WTC11 (cell line): ENCODE data around the gene CBLB. TPM values are rescaled to one million over a fixed set of nuclear protein-coding genes. Genes with fewer than 3 reads are reported as not detected.

Source experiments
- ATAC-seq: fragments of 200-7000 bp; cut with Tn5 transposase; 2 replicates; pipeline ENCODE4 v1.10.0; 2021; ENCODE audit warnings: mild to moderate bottlenecking, moderate library complexity
- CTCF ChIA-PET: fragments of 300-600 bp; sonication (Branson Sonifier 250); formaldehyde crosslinking; loops from one replicate; lab custom pipeline; 2021; ENCODE audit warnings: antibody characterized with exemption; lab: Charles Lee
- POLR2A ChIA-PET: fragments of 350-600 bp; sonication (Branson Sonifier 250); formaldehyde crosslinking; loops from one replicate; lab custom pipeline; 2021; ENCODE audit warnings: antibody characterized with exemption; lab: Charles Lee
- DNase-seq: peaks from one replicate; pipeline ENCODE4 v3.0.0; 2021; ENCODE audit warnings: low spot score
- H3K27ac Mint-ChIP-seq: 2 replicates; pipeline ENCODE4 v1.8.0; 2021; ENCODE audit warnings: mixed read lengths
- H3K27me3 Mint-ChIP-seq: 2 replicates; pipeline ENCODE4 v1.8.0; 2021; ENCODE audit warnings: low read depth, mild to moderate bottlenecking, moderate library complexity, mixed read lengths
- H3K36me3 Mint-ChIP-seq: 2 replicates; pipeline ENCODE4 v1.8.0; 2021; ENCODE audit warnings: mixed read lengths
- H3K4me1 Mint-ChIP-seq: 2 replicates; pipeline ENCODE4 v1.8.0; 2022; ENCODE audit warnings: mixed read lengths
- H3K4me3 Mint-ChIP-seq: 2 replicates; pipeline ENCODE4 v1.8.0; 2021; ENCODE audit warnings: mild to moderate bottlenecking, moderate library complexity, mixed read lengths
- H3K9me3 Mint-ChIP-seq: 2 replicates; pipeline ENCODE4 v1.8.0; 2021; ENCODE audit warnings: mixed read lengths
- FOXJ3 ChIP-seq: sonication (generic); formaldehyde crosslinking; IDR thresholded peaks from 2 replicates; pipeline ENCODE4 v1.9.0; 2021; ENCODE audit warnings: missing genetic modification reagents, mild to moderate bottlenecking, borderline replicate concordance
- HMGA2 ChIP-seq: fragments of 250-450 bp; sonication (Bioruptor Pico); IDR thresholded peaks from 2 replicates; pipeline ENCODE4 v1.4.0; 2021; ENCODE audit warnings: mild to moderate bottlenecking, moderate library complexity
- JAZF1 ChIP-seq: fragments of 250-450 bp; sonication (Bioruptor Pico); IDR thresholded peaks from 2 replicates; pipeline ENCODE4 v1.9.0; 2021; ENCODE audit warnings: moderate library complexity, mild to moderate bottlenecking, inconsistent platforms
- JUN ChIP-seq: sonication (generic); formaldehyde crosslinking; IDR thresholded peaks from 2 replicates; pipeline ENCODE4 v1.8.0; 2023; ENCODE audit warnings: mild to moderate bottlenecking, missing genetic modification reagents
- NR1H2 ChIP-seq: sonication (generic); formaldehyde crosslinking; IDR thresholded peaks from 2 replicates; pipeline ENCODE4 v1.9.0; 2021; ENCODE audit warnings: mild to moderate bottlenecking, moderate library complexity, missing genetic modification reagents
- NR3C1 ChIP-seq: sonication (generic); formaldehyde crosslinking; conservative IDR thresholded peaks from 2 replicates; pipeline ENCODE4 v1.8.1; 2023; ENCODE audit warnings: low read depth, mild to moderate bottlenecking, missing genetic modification reagents
- RELA ChIP-seq: sonication (generic); formaldehyde crosslinking; IDR thresholded peaks from 2 replicates; pipeline ENCODE4 v1.8.1; 2022; ENCODE audit warnings: missing genetic modification reagents, mild to moderate bottlenecking, borderline replicate concordance
- ZNF232 ChIP-seq: sonication (generic); formaldehyde crosslinking; IDR thresholded peaks from 2 replicates; pipeline ENCODE4 v1.8.0; 2022; ENCODE audit warnings: mild to moderate bottlenecking, missing genetic modification reagents
- ZNF263 ChIP-seq: sonication (generic); formaldehyde crosslinking; IDR thresholded peaks from 2 replicates; pipeline ENCODE4 v1.8.1; 2022; ENCODE audit warnings: low read depth, mild to moderate bottlenecking, moderate library complexity, missing genetic modification reagents
- ZNF423 ChIP-seq: fragments of 250-450 bp; sonication (Bioruptor Pico); IDR thresholded peaks from 2 replicates; pipeline ENCODE4 v2.1.2; 2022; ENCODE audit warnings: mild to moderate bottlenecking, moderate library complexity
- total RNA-seq: library from RNA; stranded (reverse); gene quantifications from 3 replicates; pipeline ENCODE4 v1.2.3, GENCODE V29; 2021
- TF ChIP-seq, protein P1 (sequence below): sonication (generic); formaldehyde crosslinking; conservative IDR thresholded peaks from 2 replicates; pipeline ENCODE4 v1.8.1; 2023; ENCODE audit warnings: mild to moderate bottlenecking, low read depth, missing genetic modification reagents, moderate library complexity
- TF ChIP-seq, protein P2 (sequence below): sonication (generic); formaldehyde crosslinking; IDR thresholded peaks from 2 replicates; pipeline ENCODE4 v1.8.1; 2022; ENCODE audit warnings: missing genetic modification reagents, borderline replicate concordance
- TF ChIP-seq, protein P3 (sequence below): sonication (generic); formaldehyde crosslinking; IDR thresholded peaks from 2 replicates; pipeline ENCODE4 v1.8.1; 2023; ENCODE audit warnings: mild to moderate bottlenecking, moderate library complexity, missing genetic modification reagents
- TF ChIP-seq, protein P4 (sequence below): fragments of 250-450 bp; sonication (Bioruptor Pico); IDR thresholded peaks from 2 replicates; pipeline ENCODE4 v1.8.0; 2021; ENCODE audit warnings: mild to moderate bottlenecking
- TF ChIP-seq, protein P5 (sequence below): fragments of 250-450 bp; sonication (Bioruptor Pico); IDR thresholded peaks from 2 replicates; pipeline ENCODE4 v1.9.0; 2021; ENCODE audit warnings: mild to moderate bottlenecking
- TF ChIP-seq, protein P6 (sequence below): sonication (generic); formaldehyde crosslinking; IDR thresholded peaks from 2 replicates; pipeline ENCODE4 v1.8.0; 2022; ENCODE audit warnings: missing genetic modification reagents
- TF ChIP-seq, protein P7 (sequence below): sonication (generic); formaldehyde crosslinking; IDR thresholded peaks from 2 replicates; pipeline ENCODE4 v1.8.1; 2022; ENCODE audit warnings: low read depth, mild to moderate bottlenecking, moderate library complexity, missing genetic modification reagents, borderline replicate concordance

The CBLB gene
- total RNA-seq, 1 experiment from 2014 or later = 19.8 TPM

DNA sequence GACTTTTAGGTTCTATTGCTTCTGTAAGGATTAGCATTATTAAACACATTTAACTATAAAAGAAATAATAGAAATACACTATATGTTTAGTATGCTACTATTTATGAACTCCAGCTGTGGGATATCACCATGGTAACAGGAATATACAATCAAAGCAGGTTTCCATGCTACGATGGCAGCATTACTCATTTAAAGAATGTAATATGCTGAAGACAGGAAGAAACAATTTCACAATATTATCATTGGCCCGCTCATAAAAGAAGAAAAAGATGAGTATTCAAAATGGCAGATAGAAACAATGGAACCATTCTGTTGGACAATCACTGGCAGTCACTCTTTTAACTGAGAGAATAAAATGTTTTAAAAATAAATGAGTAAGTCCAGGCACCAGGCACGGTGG is 153.4 kb downstream of the CBLB start:
- H3K9me3 Mint-ChIP-seq = peaks cover 5% of the 10 kb centered on the region
- TF ChIP-seq NR1H2 (CRISPR knock-in tag) (no peak), RELA (CRISPR knock-in tag) (no peak), FOXJ3 (CRISPR knock-in tag) (no peak), JUN (CRISPR knock-in tag) (no peak), ZNF423 (CRISPR knock-in tag) (no peak), HMGA2 (no peak)
- TF ChIP-seq, protein P1, sequence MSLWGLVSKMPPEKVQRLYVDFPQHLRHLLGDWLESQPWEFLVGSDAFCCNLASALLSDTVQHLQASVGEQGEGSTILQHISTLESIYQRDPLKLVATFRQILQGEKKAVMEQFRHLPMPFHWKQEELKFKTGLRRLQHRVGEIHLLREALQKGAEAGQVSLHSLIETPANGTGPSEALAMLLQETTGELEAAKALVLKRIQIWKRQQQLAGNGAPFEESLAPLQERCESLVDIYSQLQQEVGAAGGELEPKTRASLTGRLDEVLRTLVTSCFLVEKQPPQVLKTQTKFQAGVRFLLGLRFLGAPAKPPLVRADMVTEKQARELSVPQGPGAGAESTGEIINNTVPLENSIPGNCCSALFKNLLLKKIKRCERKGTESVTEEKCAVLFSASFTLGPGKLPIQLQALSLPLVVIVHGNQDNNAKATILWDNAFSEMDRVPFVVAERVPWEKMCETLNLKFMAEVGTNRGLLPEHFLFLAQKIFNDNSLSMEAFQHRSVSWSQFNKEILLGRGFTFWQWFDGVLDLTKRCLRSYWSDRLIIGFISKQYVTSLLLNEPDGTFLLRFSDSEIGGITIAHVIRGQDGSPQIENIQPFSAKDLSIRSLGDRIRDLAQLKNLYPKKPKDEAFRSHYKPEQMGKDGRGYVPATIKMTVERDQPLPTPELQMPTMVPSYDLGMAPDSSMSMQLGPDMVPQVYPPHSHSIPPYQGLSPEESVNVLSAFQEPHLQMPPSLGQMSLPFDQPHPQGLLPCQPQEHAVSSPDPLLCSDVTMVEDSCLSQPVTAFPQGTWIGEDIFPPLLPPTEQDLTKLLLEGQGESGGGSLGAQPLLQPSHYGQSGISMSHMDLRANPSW (CRISPR knock-in tag) = no peak
- TF ChIP-seq, protein P2, sequence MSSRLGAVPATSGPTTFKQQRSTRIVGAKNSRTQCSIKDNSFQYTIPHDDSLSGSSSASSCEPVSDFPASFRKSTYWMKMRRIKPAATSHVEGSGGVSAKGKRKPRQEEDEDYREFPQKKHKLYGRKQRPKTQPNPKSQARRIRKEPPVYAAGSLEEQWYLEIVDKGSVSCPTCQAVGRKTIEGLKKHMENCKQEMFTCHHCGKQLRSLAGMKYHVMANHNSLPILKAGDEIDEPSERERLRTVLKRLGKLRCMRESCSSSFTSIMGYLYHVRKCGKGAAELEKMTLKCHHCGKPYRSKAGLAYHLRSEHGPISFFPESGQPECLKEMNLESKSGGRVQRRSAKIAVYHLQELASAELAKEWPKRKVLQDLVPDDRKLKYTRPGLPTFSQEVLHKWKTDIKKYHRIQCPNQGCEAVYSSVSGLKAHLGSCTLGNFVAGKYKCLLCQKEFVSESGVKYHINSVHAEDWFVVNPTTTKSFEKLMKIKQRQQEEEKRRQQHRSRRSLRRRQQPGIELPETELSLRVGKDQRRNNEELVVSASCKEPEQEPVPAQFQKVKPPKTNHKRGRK (CRISPR knock-in tag) = no peak
- TF ChIP-seq, protein P3, sequence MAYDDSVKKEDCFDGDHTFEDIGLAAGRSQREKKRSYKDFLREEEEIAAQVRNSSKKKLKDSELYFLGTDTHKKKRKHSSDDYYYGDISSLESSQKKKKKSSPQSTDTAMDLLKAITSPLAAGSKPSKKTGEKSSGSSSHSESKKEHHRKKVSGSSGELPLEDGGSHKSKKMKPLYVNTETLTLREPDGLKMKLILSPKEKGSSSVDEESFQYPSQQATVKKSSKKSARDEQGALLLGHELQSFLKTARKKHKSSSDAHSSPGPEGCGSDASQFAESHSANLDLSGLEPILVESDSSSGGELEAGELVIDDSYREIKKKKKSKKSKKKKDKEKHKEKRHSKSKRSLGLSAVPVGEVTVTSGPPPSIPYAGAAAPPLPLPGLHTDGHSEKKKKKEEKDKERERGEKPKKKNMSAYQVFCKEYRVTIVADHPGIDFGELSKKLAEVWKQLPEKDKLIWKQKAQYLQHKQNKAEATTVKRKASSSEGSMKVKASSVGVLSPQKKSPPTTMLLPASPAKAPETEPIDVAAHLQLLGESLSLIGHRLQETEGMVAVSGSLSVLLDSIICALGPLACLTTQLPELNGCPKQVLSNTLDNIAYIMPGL (CRISPR knock-in tag) = no peak
- no peak overlapping the region for H3K27ac Mint-ChIP-seq
- no peak overlapping the region for H3K4me3 Mint-ChIP-seq
- ChIA-PET CTCF (no interaction called here), POLR2A (no interaction called here)
- H3K27me3 Mint-ChIP-seq = no peaks in the 10 kb centered on the region
- DNase-seq (no peak), ATAC-seq (no peak)
- H3K4me1 Mint-ChIP-seq = peaks cover 7% of the 10 kb centered on the region
- H3K36me3 Mint-ChIP-seq = peaks cover 23% of the 10 kb centered on the region

DNA sequence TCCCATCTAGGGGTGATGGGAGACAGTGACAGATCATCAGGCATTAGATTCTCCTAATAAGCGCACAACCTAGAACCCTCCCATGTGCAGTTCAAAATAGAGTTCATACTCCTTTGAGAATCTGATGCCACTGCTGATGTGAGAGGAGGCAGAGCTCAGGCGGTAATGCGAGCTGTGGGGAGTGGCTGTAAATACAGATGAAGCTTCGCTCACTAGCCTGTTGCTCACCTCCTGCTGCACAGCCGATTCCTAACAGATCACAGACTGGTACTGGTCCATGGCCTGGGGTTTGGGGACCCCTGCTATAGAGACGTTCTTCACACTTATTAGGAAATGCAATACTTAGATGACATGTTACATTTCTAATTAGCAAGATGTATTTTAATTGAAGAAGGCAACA is 154.4 kb downstream of the CBLB start:
- Mint-ChIP-seq H3K36me3 (peaks cover 25% of the 10 kb centered on the region), H3K27ac (peak overlapping the region; percentile 45; the same call in 1 of the 2 replicates), H3K27me3 (no peaks in the 10 kb centered on the region), H3K4me1 (peaks cover 7% of the 10 kb centered on the region), H3K4me3 (no peak overlapping the region), H3K9me3 (peaks cover 11% of the 10 kb centered on the region)
- DNase-seq = no peak
- ATAC-seq = peak; percentile 39; the same call in 1 of the 2 replicates
- ChIA-PET POLR2A (no interaction called here), CTCF (no interaction called here)
- no peak for TF ChIP-seq JAZF1
- TF ChIP-seq, protein P4, sequence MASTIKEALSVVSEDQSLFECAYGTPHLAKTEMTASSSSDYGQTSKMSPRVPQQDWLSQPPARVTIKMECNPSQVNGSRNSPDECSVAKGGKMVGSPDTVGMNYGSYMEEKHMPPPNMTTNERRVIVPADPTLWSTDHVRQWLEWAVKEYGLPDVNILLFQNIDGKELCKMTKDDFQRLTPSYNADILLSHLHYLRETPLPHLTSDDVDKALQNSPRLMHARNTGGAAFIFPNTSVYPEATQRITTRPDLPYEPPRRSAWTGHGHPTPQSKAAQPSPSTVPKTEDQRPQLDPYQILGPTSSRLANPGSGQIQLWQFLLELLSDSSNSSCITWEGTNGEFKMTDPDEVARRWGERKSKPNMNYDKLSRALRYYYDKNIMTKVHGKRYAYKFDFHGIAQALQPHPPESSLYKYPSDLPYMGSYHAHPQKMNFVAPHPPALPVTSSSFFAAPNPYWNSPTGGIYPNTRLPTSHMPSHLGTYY (CRISPR knock-in tag) = no peak
- TF ChIP-seq, protein P5, sequence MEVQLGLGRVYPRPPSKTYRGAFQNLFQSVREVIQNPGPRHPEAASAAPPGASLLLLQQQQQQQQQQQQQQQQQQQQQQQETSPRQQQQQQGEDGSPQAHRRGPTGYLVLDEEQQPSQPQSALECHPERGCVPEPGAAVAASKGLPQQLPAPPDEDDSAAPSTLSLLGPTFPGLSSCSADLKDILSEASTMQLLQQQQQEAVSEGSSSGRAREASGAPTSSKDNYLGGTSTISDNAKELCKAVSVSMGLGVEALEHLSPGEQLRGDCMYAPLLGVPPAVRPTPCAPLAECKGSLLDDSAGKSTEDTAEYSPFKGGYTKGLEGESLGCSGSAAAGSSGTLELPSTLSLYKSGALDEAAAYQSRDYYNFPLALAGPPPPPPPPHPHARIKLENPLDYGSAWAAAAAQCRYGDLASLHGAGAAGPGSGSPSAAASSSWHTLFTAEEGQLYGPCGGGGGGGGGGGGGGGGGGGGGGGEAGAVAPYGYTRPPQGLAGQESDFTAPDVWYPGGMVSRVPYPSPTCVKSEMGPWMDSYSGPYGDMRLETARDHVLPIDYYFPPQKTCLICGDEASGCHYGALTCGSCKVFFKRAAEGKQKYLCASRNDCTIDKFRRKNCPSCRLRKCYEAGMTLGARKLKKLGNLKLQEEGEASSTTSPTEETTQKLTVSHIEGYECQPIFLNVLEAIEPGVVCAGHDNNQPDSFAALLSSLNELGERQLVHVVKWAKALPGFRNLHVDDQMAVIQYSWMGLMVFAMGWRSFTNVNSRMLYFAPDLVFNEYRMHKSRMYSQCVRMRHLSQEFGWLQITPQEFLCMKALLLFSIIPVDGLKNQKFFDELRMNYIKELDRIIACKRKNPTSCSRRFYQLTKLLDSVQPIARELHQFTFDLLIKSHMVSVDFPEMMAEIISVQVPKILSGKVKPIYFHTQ (CRISPR knock-in tag) = no peak

DNA sequence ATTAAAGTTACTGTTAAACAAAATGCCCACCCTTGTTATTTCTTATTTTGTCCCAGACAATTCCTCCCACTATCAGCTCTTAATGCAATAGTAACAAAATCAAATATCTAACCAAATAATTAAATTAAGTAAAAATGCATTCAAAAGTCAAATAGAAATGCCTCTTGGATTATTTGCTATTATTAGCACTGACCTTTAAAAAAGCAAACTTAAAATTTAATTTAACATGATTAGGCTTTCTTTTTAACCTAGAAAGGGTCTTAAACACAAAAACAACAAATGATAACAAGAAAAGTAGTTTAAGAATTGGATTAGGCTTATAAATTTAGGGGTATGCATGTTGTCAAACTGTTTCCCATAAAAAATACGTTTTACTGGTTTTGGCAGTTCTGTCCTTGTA is 159.8 kb downstream of the CBLB start:
- H3K9me3 Mint-ChIP-seq = peaks cover 6% of the 10 kb centered on the region
- H3K27me3 Mint-ChIP-seq = no peaks in the 10 kb centered on the region
- no peaks in the 10 kb centered on the region for H3K4me1 Mint-ChIP-seq
- H3K27ac Mint-ChIP-seq = no peak overlapping the region
- POLR2A ChIA-PET = no interaction called here
- DNase-seq (no peak), ATAC-seq (no peak)
- peaks cover 14% of the 10 kb centered on the region for H3K36me3 Mint-ChIP-seq
- CTCF ChIA-PET = no interaction called here
- H3K4me3 Mint-ChIP-seq = no peak overlapping the region
- TF ChIP-seq HMGA2 (no peak), NR3C1 (CRISPR knock-in tag) (no peak), ZNF232 (CRISPR knock-in tag) (no peak), ZNF263 (no peak)
- TF ChIP-seq, protein P6, sequence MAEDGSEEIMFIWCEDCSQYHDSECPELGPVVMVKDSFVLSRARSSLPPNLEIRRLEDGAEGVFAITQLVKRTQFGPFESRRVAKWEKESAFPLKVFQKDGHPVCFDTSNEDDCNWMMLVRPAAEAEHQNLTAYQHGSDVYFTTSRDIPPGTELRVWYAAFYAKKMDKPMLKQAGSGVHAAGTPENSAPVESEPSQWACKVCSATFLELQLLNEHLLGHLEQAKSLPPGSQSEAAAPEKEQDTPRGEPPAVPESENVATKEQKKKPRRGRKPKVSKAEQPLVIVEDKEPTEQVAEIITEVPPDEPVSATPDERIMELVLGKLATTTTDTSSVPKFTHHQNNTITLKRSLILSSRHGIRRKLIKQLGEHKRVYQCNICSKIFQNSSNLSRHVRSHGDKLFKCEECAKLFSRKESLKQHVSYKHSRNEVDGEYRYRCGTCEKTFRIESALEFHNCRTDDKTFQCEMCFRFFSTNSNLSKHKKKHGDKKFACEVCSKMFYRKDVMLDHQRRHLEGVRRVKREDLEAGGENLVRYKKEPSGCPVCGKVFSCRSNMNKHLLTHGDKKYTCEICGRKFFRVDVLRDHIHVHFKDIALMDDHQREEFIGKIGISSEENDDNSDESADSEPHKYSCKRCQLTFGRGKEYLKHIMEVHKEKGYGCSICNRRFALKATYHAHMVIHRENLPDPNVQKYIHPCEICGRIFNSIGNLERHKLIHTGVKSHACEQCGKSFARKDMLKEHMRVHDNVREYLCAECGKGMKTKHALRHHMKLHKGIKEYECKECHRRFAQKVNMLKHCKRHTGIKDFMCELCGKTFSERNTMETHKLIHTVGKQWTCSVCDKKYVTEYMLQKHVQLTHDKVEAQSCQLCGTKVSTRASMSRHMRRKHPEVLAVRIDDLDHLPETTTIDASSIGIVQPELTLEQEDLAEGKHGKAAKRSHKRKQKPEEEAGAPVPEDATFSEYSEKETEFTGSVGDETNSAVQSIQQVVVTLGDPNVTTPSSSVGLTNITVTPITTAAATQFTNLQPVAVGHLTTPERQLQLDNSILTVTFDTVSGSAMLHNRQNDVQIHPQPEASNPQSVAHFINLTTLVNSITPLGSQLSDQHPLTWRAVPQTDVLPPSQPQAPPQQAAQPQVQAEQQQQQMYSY (CRISPR knock-in tag) = no peak
- TF ChIP-seq, protein P7, sequence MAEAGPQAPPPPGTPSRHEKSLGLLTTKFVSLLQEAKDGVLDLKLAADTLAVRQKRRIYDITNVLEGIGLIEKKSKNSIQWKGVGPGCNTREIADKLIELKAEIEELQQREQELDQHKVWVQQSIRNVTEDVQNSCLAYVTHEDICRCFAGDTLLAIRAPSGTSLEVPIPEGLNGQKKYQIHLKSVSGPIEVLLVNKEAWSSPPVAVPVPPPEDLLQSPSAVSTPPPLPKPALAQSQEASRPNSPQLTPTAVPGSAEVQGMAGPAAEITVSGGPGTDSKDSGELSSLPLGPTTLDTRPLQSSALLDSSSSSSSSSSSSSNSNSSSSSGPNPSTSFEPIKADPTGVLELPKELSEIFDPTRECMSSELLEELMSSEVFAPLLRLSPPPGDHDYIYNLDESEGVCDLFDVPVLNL = no peak
